GM23338 (cell line): Measurements from ENCODE around the gene GNA15. TPM values are rescaled to one million over a fixed set of nuclear protein-coding genes. Genes with fewer than 3 reads are reported as not detected.

Source experiments
- ATAC-seq: fragments of 200-7000 bp; cut with Tn5 transposase; 3 replicates; pipeline ENCODE4 v1.9.1; 2020
- DNase-seq: peaks from one replicate; pipeline ENCODE4 v3.0.0-alpha.2; 2015; ENCODE audit warnings: low spot score
- H2AFZ ChIP-seq: fragments of 200-600 bp; sonication (generic); 2 replicates; pipeline ENCODE4 v1.8.0; 2016; ENCODE audit warnings: antibody characterized with exemption, mild to moderate bottlenecking, moderate library complexity
- H3F3A ChIP-seq: fragments of 200-600 bp; sonication (generic); replicated peaks from 2 replicates; pipeline ENCODE4 v1.8.0; 2017; ENCODE audit warnings: antibody characterized with exemption, mixed run types, low read depth
- H3K27ac ChIP-seq: fragments of 200-600 bp; sonication (generic); 2 replicates; pipeline ENCODE4 v1.6.1; 2016; ENCODE audit warnings: low read depth
- H3K27me3 ChIP-seq: fragments of 200-600 bp; sonication (generic); 2 replicates; pipeline ENCODE4 v1.8.0; 2016; ENCODE audit warnings: mild to moderate bottlenecking, mixed run types, moderate library complexity; ENCODE audit not compliant: insufficient read depth
- H3K36me3 ChIP-seq: fragments of 200-600 bp; sonication (generic); 2 replicates; pipeline ENCODE4 v1.8.0; 2016; ENCODE audit warnings: mild to moderate bottlenecking; ENCODE audit not compliant: insufficient read depth
- H3K4me1 ChIP-seq: fragments of 200-600 bp; sonication (generic); 2 replicates; pipeline ENCODE4 v1.8.0; 2016; ENCODE audit warnings: mild to moderate bottlenecking, moderate library complexity; ENCODE audit not compliant: insufficient read depth
- H3K4me2 ChIP-seq: fragments of 200-600 bp; sonication (generic); 2 replicates; pipeline ENCODE4 v1.7.1; 2017; ENCODE audit warnings: mixed run types
- H3K4me3 ChIP-seq: fragments of 200-600 bp; sonication (generic); 2 replicates; pipeline ENCODE4 v1.6.1; 2016; ENCODE audit warnings: mixed run types
- H3K79me2 ChIP-seq: fragments of 200-600 bp; sonication (generic); replicated peaks from 2 replicates; pipeline ENCODE4 v1.8.0; 2017; ENCODE audit warnings: mild to moderate bottlenecking; ENCODE audit not compliant: insufficient read depth
- H3K9me2 ChIP-seq: fragments of 200-600 bp; sonication (generic); 2 replicates; pipeline ENCODE4 v1.8.0; 2017; ENCODE audit not compliant: insufficient read depth
- H4K20me1 ChIP-seq: fragments of 200-600 bp; sonication (generic); replicated peaks from 2 replicates; pipeline ENCODE4 v1.8.0; 2017; ENCODE audit warnings: mild to moderate bottlenecking; ENCODE audit not compliant: insufficient read depth
- H3K27ac Mint-ChIP-seq: 2 replicates; pipeline ENCODE4 v1.8.0; 2020; ENCODE audit warnings: inconsistent platforms, mild to moderate bottlenecking, moderate library complexity, mixed read lengths
- H3K27me3 Mint-ChIP-seq: 3 replicates; pipeline ENCODE4 v1.8.0; 2022; ENCODE audit warnings: low read depth, mild to moderate bottlenecking, moderate library complexity, mixed read lengths, inconsistent platforms; ENCODE audit not compliant: insufficient read depth, poor library complexity
- H3K36me3 Mint-ChIP-seq: 3 replicates; pipeline ENCODE4 v1.8.0; 2021; ENCODE audit warnings: low read depth, mild to moderate bottlenecking, inconsistent platforms, moderate library complexity, mixed read lengths
- H3K4me1 Mint-ChIP-seq: 3 replicates; pipeline ENCODE4 v1.8.0; 2020; ENCODE audit warnings: mild to moderate bottlenecking, inconsistent platforms, mixed read lengths
- H3K4me3 Mint-ChIP-seq: 3 replicates; pipeline ENCODE4 v1.8.0; 2021; ENCODE audit warnings: moderate library complexity, mild to moderate bottlenecking, inconsistent platforms, mixed read lengths
- H3K9me3 Mint-ChIP-seq: 3 replicates; pipeline ENCODE4 v1.8.0; 2020; ENCODE audit warnings: moderate library complexity, mild to moderate bottlenecking, inconsistent platforms, mixed read lengths
- CREB1 ChIP-seq: fragments of 250-450 bp; sonication (Bioruptor Pico); IDR thresholded peaks from 2 replicates; pipeline ENCODE4 v1.5.0; 2020; ENCODE audit warnings: low read depth, mild to moderate bottlenecking, moderate library complexity
- EZH2phosphoT487 ChIP-seq: fragments of 200-600 bp; sonication (generic); IDR thresholded peaks from one replicate; pipeline ENCODE4 v1.8.1; 2018; ENCODE audit warnings: antibody characterized with exemption; ENCODE audit not compliant: unreplicated experiment
- JUNB ChIP-seq: IDR thresholded peaks from one replicate; pipeline ENCODE4 v1.6.1; 2016; ENCODE audit warnings: antibody characterized with exemption; ENCODE audit not compliant: unreplicated experiment
- NANOG ChIP-seq: IDR thresholded peaks from 2 replicates; pipeline ENCODE4 v1.6.1; 2016; ENCODE audit warnings: antibody characterized with exemption, borderline replicate concordance
- STAT1 ChIP-seq: IDR thresholded peaks from one replicate; pipeline ENCODE4 v1.6.1; 2016; ENCODE audit warnings: antibody characterized with exemption; ENCODE audit not compliant: unreplicated experiment
- ZNF114 ChIP-seq: fragments of 250-450 bp; sonication (Bioruptor Pico); IDR thresholded peaks from 2 replicates; pipeline ENCODE4 v1.5.0; 2020; ENCODE audit warnings: mild to moderate bottlenecking, moderate library complexity
- ZNF331 ChIP-seq: fragments of 250-450 bp; sonication (Bioruptor Pico); IDR thresholded peaks from 2 replicates; pipeline ENCODE4 v1.5.0; 2020; ENCODE audit warnings: low read depth, mild to moderate bottlenecking, moderate library complexity
- polyA plus RNA-seq: library from polyadenylated mRNA; unstranded; fragments of >200 nt; fragmentation: Nextera tagmentation; extraction: Ambion mirVana; gene quantifications from 2 replicates; pipeline ENCODE4 v1.2.1, GENCODE V29; 2016
- total RNA-seq: library from RNA; depleted of rRNA; stranded (reverse); fragments of >200 nt; shearing (Covaris generic); gene quantifications from 2 replicates; pipeline ENCODE4 v1.2.3, GENCODE V29; 2014
- TF ChIP-seq, protein P1 (sequence below): fragments of 250-450 bp; sonication (Bioruptor Pico); IDR thresholded peaks from 2 replicates; pipeline ENCODE4 v1.5.0; 2020; ENCODE audit warnings: mild to moderate bottlenecking, moderate library complexity
- TF ChIP-seq, protein P2 (sequence below), 2 experiments: fragments of 200-600 bp in 1 of 2; sonication (generic) in 1 of 2; conservative IDR thresholded peaks; 2 replicates each; pipeline versions ENCODE4 v1.5.1 to v1.6.1; 2016 to 2017; ENCODE audit warnings: antibody characterized with exemption in 2 of 2, low read depth in 2 of 2, mild to moderate bottlenecking in 2 of 2, moderate library complexity in 1 of 2

The GNA15 gene
- total and polyA plus RNA-seq, 2 experiments from 2014 or later: 0.14 to 0.31 TPM

DNA sequence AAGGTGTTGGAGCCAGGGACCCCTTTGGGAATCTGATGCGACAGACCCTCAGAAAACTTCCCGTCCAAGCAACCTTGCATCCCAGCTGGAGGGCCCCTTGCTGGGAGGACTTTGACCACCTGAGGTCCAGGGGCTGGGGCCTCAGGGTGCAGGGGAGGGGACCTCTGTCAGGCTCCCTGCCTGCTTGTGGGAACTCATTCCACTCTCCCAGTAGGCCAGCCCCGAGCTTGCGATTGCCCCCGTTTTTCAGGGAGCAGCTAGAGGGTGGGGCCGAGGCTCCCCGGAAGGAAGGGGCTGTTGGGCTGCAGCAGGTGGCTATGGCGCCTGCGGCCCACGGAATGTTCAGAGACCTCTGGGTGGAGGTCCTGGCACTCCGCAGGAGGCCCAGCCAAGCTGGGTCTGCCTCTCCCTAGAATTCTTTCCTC is 38.9 kb upstream of the GNA15 start (continued):
- TF ChIP-seq, protein P1, sequence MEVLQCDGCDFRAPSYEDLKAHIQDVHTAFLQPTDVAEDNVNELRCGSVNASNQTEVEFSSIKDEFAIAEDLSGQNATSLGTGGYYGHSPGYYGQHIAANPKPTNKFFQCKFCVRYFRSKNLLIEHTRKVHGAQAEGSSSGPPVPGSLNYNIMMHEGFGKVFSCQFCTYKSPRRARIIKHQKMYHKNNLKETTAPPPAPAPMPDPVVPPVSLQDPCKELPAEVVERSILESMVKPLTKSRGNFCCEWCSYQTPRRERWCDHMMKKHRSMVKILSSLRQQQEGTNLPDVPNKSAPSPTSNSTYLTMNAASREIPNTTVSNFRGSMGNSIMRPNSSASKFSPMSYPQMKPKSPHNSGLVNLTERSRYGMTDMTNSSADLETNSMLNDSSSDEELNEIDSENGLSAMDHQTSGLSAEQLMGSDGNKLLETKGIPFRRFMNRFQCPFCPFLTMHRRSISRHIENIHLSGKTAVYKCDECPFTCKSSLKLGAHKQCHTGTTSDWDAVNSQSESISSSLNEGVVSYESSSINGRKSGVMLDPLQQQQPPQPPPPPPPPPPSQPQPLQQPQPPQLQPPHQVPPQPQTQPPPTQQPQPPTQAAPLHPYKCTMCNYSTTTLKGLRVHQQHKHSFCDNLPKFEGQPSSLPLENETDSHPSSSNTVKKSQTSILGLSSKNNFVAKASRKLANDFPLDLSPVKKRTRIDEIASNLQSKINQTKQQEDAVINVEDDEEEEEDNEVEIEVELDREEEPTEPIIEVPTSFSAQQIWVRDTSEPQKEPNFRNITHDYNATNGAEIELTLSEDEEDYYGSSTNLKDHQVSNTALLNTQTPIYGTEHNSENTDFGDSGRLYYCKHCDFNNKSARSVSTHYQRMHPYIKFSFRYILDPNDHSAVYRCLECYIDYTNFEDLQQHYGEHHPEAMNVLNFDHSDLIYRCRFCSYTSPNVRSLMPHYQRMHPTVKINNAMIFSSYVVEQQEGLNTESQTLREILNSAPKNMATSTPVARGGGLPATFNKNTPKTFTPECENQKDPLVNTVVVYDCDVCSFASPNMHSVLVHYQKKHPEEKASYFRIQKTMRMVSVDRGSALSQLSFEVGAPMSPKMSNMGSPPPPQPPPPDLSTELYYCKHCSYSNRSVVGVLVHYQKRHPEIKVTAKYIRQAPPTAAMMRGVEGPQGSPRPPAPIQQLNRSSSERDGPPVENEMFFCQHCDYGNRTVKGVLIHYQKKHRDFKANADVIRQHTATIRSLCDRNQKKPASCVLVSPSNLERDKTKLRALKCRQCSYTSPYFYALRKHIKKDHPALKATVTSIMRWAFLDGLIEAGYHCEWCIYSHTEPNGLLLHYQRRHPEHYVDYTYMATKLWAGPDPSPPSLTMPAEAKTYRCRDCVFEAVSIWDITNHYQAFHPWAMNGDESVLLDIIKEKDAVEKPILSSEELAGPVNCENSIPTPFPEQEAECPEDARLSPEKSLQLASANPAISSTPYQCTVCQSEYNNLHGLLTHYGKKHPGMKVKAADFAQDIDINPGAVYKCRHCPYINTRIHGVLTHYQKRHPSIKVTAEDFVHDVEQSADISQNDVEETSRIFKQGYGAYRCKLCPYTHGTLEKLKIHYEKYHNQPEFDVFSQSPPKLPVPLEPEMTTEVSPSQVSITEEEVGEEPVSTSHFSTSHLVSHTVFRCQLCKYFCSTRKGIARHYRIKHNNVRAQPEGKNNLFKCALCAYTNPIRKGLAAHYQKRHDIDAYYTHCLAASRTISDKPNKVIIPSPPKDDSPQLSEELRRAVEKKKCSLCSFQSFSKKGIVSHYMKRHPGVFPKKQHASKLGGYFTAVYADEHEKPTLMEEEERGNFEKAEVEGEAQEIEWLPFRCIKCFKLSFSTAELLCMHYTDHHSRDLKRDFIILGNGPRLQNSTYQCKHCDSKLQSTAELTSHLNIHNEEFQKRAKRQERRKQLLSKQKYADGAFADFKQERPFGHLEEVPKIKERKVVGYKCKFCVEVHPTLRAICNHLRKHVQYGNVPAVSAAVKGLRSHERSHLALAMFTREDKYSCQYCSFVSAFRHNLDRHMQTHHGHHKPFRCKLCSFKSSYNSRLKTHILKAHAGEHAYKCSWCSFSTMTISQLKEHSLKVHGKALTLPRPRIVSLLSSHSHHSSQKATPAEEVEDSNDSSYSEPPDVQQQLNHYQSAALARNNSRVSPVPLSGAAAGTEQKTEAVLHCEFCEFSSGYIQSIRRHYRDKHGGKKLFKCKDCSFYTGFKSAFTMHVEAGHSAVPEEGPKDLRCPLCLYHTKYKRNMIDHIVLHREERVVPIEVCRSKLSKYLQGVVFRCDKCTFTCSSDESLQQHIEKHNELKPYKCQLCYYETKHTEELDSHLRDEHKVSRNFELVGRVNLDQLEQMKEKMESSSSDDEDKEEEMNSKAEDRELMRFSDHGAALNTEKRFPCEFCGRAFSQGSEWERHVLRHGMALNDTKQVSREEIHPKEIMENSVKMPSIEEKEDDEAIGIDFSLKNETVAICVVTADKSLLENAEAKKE (CRISPR knock-in tag): no peak

DNA sequence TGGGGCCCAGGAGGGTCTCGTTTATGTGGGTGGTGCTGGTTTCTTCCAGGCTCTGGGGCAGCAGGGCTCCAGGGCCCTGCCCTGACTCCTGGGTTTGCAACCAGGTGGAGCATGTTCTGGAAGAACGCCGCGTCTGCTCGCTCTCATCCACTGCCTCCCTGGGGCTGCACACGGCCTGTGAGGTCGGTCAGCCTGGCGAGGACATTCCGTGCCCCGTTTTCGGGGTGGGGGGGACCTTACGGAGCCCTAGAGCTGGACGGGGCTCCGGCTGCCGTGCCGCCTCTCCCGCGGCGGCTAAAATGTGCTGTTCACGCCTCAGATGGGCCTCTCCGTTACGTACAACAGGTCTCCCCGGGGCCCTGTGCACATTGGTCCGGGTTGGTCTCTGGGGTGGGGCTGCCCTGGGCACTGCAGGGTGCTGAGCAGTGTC is 38.4 kb upstream of the GNA15 start:
- H3K27me3 ChIP-seq: no peaks in the 10 kb centered on the region
- H3K79me2 ChIP-seq: peaks cover 75% of the 10 kb centered on the region
- H3K4me3 ChIP-seq: no peak overlapping the region
- peaks cover 14% of the 10 kb centered on the region for H3K4me1 ChIP-seq
- Mint-ChIP-seq H3K27ac (no peak overlapping the region), H3K4me3 (no peak overlapping the region), H3K36me3 (no peaks in the 10 kb centered on the region), H3K9me3 (no peaks in the 10 kb centered on the region), H3K27me3 (peaks cover 15% of the 10 kb centered on the region), H3K4me1 (peaks cover 18% of the 10 kb centered on the region)
- no peaks in the 10 kb centered on the region for H3K36me3 ChIP-seq
- H3K9me2 ChIP-seq: no peaks in the 10 kb centered on the region
- no peak for DNase-seq
- H4K20me1 ChIP-seq: peaks cover 8% of the 10 kb centered on the region
- ATAC-seq: no peak
- H3K27ac ChIP-seq: no peak overlapping the region
- H3F3A ChIP-seq: no peaks in the 10 kb centered on the region
- no peak overlapping the region for H3K4me2 ChIP-seq
- H2AFZ ChIP-seq: no peak overlapping the region
- TF ChIP-seq, protein P1 (CRISPR knock-in tag): no peak
- TF ChIP-seq STAT1: no peak
- TF ChIP-seq EZH2phosphoT487: no peak
- TF ChIP-seq ZNF331 (CRISPR knock-in tag): no peak
- no peak for TF ChIP-seq JUNB
- TF ChIP-seq, protein P2, sequence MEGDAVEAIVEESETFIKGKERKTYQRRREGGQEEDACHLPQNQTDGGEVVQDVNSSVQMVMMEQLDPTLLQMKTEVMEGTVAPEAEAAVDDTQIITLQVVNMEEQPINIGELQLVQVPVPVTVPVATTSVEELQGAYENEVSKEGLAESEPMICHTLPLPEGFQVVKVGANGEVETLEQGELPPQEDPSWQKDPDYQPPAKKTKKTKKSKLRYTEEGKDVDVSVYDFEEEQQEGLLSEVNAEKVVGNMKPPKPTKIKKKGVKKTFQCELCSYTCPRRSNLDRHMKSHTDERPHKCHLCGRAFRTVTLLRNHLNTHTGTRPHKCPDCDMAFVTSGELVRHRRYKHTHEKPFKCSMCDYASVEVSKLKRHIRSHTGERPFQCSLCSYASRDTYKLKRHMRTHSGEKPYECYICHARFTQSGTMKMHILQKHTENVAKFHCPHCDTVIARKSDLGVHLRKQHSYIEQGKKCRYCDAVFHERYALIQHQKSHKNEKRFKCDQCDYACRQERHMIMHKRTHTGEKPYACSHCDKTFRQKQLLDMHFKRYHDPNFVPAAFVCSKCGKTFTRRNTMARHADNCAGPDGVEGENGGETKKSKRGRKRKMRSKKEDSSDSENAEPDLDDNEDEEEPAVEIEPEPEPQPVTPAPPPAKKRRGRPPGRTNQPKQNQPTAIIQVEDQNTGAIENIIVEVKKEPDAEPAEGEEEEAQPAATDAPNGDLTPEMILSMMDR (conservative IDR thresholded peaks at IDR 0.05; ENCODE audit: low read depth in 2 of 2): no peak
- no peak for TF ChIP-seq ZNF114 (CRISPR knock-in tag)
- TF ChIP-seq CREB1 (CRISPR knock-in tag): no peak
- no peak for TF ChIP-seq NANOG
